NCI-H69 (cell line): ENCODE measurements around the gene SLC25A15.
"Not testable (repeated sequence)": the region's sequence is repeated elsewhere in the genome, so short reads cannot be mapped to it uniquely, and the experiment has no call there.

Source experiments
- DNase-seq: peaks from one replicate; lab custom pipeline; 2025; lab: John Stamatoyannopoulos, UW

The SLC25A15 gene

GRCh38 chr13:40813667-40814454 lies 24.4 kb downstream of the SLC25A15 start:
- DNase-seq = peak; percentile 27

GRCh38 chr13:40814803-40815202 lies 25.4 kb downstream of the SLC25A15 start:
- DNase-seq = no peak

- no peak for DNase-seq
Observed at GRCh38 chr13:40818926-40819325, 29.5 kb downstream of the SLC25A15 start.

- DNase-seq = no peak
Observed at GRCh38 chr13:40819797-40820315, 30.4 kb downstream of the SLC25A15 start.

- not testable (repeated sequence) for DNase-seq
Observed at GRCh38 chr13:40839725-40840124, 50.3 kb downstream of the SLC25A15 start.

GRCh38 chr13:40840955-40841354 lies 51.5 kb downstream of the SLC25A15 start:
- DNase-seq = not testable (repeated sequence)
